Stimulated activated CD4-positive, alpha-beta T cell treated with anti-CD3 and anti-CD28 coated beads, TNF-alpha, amount 100 ng/mL, for 24 hours (primary cell): ENCODE results near the gene CPNE7.
"Not testable (repeated sequence)": the region's sequence is repeated elsewhere in the genome, so short reads cannot be mapped to it uniquely, and the experiment has no call there.

Source experiments
- DNase-seq, 3 experiments: peaks; one replicate each; pipeline ENCODE4 v3.0.0-alpha.2; 2020; ENCODE audit warnings: low read depth in 3 of 3

The CPNE7 gene

GRCh38 chr16:89623511-89624261 is 48.1 kb downstream of the CPNE7 start:
- no peak for DNase-seq

GRCh38 chr16:89624777-89625761 is 49.5 kb downstream of the CPNE7 start:
- no peak for DNase-seq

GRCh38 chr16:89629827-89630610 is 54.5 kb downstream of the CPNE7 start:
- no peak for DNase-seq

DNA sequence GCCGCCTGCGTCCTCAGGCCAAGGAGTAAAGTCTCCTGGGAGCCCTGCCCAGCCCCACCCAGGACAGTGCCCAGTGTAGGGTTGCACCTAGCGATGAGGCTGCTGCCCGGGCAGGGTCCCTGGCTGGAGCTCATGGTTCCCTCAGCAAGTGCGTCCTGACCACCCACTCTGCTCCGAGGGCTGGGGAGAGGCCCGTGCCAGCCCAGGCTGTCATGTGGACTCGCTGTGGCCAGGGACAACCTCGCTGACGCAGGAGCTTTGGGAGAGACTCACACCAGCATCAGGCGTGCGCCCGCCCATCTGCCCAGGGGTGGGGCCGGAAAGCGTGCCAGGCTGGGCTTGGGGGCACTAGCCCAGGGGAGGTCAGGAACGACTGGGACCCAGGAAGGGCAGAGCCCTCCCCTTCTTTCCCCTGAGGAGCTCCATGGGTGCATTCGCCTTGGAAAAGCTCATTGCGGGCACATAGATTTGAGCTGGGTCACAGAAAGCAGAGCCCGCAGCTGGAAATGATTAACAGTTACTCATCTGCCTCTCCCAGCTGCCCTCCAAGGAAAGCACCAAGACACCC is 57.6 kb downstream of the CPNE7 start:
- DNase-seq, result no peak

DNA sequence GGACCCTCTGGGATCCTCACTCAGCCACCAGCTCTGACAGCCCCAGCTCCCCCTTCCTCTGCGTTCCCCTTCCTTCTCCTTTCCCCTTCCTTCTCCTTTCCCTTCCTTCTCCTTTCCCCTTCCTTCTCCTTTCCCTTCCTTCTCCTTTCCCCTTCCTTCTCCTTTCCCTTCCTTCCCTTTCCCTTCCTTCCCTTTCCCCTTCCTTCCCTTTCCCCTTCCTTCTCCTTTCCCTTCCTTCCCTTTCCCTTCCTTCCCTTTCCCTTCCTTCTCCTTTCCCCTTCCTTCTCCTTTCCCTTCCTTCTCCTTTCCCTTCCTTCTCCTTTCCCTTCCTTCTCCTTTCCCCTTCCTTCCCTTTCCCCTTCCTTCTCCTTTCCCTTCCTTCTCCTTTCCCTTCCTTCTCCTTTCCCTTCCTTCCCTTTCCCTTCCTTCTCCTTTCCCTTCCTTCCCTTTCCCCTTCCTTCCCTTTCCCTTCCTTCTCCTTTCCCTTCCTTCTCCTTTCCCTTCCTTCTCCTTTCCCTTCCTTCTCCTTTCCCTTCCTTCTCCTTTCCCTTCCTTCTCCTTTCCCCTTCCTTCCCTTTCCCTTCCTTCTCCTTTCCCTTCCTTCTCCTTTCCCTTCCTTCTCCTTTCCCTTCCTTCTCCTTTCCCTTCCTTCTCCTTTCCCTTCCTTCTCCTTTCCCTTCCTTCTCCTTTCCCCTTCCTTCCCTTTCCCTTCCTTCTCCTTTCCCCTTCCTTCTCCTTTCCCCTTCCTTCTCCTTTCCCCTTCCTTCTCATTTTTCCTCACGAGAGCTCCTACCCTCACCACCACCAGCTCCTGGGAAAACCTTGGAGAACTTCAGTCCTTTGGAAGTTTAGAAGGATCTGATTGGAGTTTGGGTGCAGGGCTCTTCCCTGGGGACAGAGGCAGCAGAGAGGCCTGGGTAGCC is 59.2 kb downstream of the CPNE7 start:
- DNase-seq, result not testable (repeated sequence)

DNA sequence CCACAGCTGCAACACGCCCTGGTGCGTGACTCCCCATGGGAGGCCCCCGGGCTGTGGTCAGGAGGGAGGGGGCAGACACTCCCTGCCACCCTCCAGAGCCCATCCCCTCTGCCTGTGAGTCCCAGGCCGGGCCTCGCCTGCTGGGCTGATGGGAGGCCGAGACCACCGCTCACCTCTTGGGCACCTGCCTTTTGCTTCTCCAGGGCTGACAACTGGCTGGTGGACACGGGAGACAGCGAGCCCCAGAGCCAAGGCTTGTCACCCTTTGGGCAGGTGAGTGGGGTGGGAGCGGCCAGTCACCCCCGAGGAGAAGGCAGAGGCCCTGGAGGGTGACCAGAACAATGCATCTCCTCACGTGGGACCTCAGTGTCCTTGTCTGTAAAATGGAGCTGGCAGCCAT is 61.1 kb downstream of the CPNE7 start:
- no peak for DNase-seq

DNA sequence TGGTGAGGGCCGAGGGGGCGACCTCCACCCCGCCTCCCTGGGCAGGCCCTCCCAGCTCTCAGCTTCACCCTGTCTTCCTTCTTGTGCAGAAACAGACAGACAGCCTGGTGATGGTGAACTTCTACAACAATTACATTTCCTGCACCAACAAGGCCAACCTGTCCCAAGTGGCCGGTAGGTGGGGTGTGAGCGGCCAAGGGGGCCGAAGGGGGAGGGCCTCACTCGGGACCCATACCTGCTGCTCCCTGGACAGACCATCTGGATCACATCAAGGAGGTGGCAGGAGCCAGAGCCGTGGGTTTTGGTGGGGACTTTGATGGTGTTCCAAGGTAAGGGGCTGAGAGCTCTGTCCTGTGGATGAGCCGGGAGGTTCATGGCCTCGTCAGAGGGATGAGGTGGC is 61.8 kb downstream of the CPNE7 start:
- no peak for DNase-seq

DNA sequence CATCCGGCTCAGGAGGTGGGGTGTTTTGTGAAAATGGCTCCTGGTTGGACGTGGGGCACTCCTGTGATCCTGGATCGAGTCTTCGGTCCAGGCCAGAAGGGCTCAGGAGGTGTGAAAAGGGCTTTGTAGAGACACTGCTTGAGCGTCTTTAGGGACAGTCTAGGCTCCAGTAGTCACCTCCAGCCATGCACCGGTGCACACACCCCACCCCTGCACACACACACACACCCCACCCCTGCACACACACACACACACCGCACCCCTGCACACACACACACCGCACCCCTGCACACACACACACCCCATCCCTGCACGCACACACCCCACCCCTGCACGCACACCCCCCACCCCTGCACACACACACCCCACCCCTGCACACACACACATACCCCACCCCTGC is 62.9 kb downstream of the CPNE7 start:
- no peak for DNase-seq

- no peak for DNase-seq
Measured at GRCh38 chr16:89639385-89639784, 63.8 kb downstream of the CPNE7 start.

- no peak for DNase-seq
Measured at GRCh38 chr16:89641458-89642119, 66.0 kb downstream of the CPNE7 start.

GRCh38 chr16:89642574-89642973 is 67.0 kb downstream of the CPNE7 start:
- DNase-seq, result no peak

GRCh38 chr16:89643769-89644300 is 68.3 kb downstream of the CPNE7 start:
- DNase-seq, result no peak

GRCh38 chr16:89645122-89645521 is 69.6 kb downstream of the CPNE7 start:
- DNase-seq, result no peak

- no peak for DNase-seq
Measured at GRCh38 chr16:89646270-89646669, 70.7 kb downstream of the CPNE7 start.
